ENCODE results near the gene TTC31.

DNA sequence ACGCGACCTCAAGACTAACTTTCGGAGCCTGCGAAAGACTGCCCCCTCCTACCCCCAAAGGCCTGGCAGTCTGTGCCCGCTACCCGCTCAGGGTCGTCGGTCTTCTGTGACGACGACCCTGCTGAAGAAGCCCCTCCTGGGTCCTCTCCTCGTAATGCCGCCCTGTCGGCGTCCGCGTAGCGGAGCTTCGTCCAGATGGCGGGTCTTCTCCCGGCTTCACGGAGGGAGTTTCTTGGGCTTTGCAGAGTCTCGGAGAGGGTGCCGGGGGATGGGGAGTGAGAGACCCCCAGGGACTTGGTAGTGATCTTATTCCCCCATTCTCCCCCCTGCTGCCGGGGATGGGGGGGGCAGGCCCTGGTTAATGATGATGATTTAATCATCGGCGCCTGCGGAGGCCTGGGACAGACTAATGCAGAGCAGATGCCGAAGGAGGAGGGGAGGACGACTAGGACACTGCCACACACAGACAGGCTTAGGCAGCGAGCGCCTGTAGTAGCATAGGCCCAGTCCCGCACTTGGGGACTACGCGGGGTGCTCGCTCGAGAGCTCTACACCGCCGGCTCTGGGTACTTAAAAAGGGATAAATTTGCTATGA, 25.1 kb downstream of the TTC31 start:
- TF ChIP-seq CTCF (conservative IDR thresholded peaks at IDR 0.05; ENCODE audit: low read depth, low read length): no peak
- TF ChIP-seq EZH2 (IDR thresholded peaks at IDR 0.05; ENCODE audit: borderline replicate concordance, low read depth, low read length, poor library complexity, severe bottlenecking): no peak
